ENCODE data around the gene TOPAZ1. TPM values are rescaled to one million over a fixed set of nuclear protein-coding genes. Genes with fewer than 3 reads are reported as not detected.
A peak's percentile ranks its signal among the peaks of the same experiment; 100 is the strongest.
"Not testable (repeated sequence)": the region's sequence is repeated elsewhere in the genome, so short reads cannot be mapped to it uniquely, and the experiment has no call there.

TOPAZ1 gene
- total RNA-seq, 4 donors from 2014 or later: 0.28 TPM; not detected in 3

DNA sequence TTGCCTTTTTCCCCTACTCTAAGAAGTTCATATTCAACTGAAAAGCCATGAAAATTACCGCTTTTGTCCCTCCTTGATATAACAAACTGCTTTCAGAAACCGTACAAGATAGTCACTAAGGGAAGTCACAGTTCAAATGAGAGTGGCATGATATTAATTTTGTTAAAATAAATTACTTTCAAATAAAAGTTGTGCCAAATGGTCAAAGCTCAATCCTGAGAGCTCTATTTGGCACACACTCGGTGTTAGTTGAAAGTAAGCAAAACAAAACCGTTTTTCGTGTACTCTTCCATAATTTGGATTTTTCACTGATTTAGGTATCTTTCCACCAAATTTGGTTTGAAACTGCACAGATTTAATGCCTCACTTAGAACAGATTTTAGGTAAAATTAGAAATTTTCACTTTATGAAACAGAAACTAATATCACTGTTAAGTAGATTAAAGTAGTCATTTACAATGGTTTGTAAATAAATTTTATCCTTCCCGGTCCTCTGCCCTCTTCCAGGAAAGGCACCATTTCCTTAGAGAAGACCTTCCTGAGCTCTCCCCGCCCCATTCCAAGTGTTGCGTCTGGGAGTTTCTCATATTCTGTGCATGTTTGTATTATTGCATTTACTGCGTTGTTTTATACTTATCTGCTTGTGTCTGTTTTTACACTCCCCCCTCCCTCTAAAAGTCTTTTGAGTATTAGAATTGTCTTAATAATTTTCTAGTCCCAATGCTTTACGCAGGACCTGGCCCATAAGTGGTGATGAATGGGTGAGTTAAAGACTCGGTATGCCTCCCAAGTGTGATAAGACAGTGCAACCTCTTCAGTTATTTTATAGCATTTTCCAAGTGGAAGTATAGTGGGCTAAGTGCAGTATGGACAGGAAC lies 97.7 kb downstream of the TOPAZ1 start:
- H3K36me3 ChIP-seq: no peaks in the 10 kb centered on the region
- intact Hi-C loops (cut with DNase I; ENCODE audit: low total_unique reads): no loop called here

GRCh38 chr3:44340058-44340395 lies 98.3 kb downstream of the TOPAZ1 start:
- no peaks in the 10 kb centered on the region for H3K9me3 ChIP-seq
- intact Hi-C loops (cut with DNase I; ENCODE audit: low total_unique reads): no loop called here
- H3K27me3 ChIP-seq: no peaks in the 10 kb centered on the region
- no peak overlapping the region for H3K4me3 ChIP-seq
- DNase-seq: no peak
- H3K4me1 ChIP-seq: peaks cover 0 to 4% of the 10 kb centered on the region in 2 donors
- TF ChIP-seq, protein P1, sequence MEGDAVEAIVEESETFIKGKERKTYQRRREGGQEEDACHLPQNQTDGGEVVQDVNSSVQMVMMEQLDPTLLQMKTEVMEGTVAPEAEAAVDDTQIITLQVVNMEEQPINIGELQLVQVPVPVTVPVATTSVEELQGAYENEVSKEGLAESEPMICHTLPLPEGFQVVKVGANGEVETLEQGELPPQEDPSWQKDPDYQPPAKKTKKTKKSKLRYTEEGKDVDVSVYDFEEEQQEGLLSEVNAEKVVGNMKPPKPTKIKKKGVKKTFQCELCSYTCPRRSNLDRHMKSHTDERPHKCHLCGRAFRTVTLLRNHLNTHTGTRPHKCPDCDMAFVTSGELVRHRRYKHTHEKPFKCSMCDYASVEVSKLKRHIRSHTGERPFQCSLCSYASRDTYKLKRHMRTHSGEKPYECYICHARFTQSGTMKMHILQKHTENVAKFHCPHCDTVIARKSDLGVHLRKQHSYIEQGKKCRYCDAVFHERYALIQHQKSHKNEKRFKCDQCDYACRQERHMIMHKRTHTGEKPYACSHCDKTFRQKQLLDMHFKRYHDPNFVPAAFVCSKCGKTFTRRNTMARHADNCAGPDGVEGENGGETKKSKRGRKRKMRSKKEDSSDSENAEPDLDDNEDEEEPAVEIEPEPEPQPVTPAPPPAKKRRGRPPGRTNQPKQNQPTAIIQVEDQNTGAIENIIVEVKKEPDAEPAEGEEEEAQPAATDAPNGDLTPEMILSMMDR (IDR thresholded peaks at IDR 0.05): no peak
- no peak for TF ChIP-seq POLR2A (IDR thresholded peaks at IDR 0.05)
- peak overlapping the region; percentile 94 to 95 for H3K27ac ChIP-seq
- no peaks in the 10 kb centered on the region for H3K36me3 ChIP-seq

More for the DNA sequence above, 97.7 kb downstream of the TOPAZ1 start:
- Histone ChIP-seq H3K4me1 (peaks cover 0 to 4% of the 10 kb centered on the region in 2 donors), H3K4me3 (peak overlapping the region; percentile 68 to 89), H3K27ac (peak overlapping the region; percentile 94 to 95), H3K27me3 (no peaks in the 10 kb centered on the region), H3K9me3 (no peaks in the 10 kb centered on the region)
- no peak for DNase-seq
- TF ChIP-seq, protein P1 (IDR thresholded peaks at IDR 0.05): no peak
- TF ChIP-seq POLR2A (IDR thresholded peaks at IDR 0.05): no peak

GRCh38 chr3:44342176-44342790 lies 100.6 kb downstream of the TOPAZ1 start:
- Histone ChIP-seq H3K4me3 (no peak overlapping the region), H3K36me3 (no peaks in the 10 kb centered on the region), H3K9me3 (no peaks in the 10 kb centered on the region), H3K4me1 (peaks cover 0 to 4% of the 10 kb centered on the region in 2 donors), H3K27ac (no peak overlapping the region), H3K27me3 (no peaks in the 10 kb centered on the region)
- no peak for TF ChIP-seq POLR2A (IDR thresholded peaks at IDR 0.05)
- TF ChIP-seq, protein P1 (IDR thresholded peaks at IDR 0.05): no peak
- no peak for DNase-seq
- intact Hi-C loops (cut with DNase I; ENCODE audit: low total_unique reads): no loop called here

GRCh38 chr3:44343421-44343820 lies 101.7 kb downstream of the TOPAZ1 start:
- Histone ChIP-seq H3K4me3 (no peak overlapping the region), H3K9me3 (no peaks in the 10 kb centered on the region), H3K27ac (no peak overlapping the region), H3K27me3 (no peaks in the 10 kb centered on the region), H3K36me3 (no peaks in the 10 kb centered on the region), H3K4me1 (peaks cover 0 to 4% of the 10 kb centered on the region in 2 donors)
- intact Hi-C loops (cut with DNase I; ENCODE audit: low total_unique reads): no loop called here
- TF ChIP-seq POLR2A (IDR thresholded peaks at IDR 0.05): no peak
- TF ChIP-seq, protein P1 (IDR thresholded peaks at IDR 0.05): no peak
- no peak for DNase-seq

DNA sequence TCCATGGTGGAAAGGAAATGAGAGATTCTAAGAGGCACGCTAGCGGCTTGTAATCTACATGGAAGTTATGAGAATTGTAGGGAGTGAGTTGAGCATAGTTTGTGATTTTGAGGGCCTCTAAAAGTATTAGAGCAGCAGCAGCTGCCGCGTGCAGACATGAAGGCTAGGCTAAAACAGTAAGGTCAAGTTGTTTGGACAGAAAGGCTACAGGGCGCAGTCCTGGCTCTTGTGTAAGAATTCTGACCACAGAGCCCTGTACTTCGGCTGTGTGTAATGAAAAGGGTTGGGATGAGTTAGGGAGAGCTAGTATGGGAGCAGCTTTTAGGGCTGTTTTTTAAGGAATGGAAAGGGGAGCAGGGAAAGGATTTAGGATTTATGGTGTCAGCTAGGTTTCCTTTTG lies 104.9 kb downstream of the TOPAZ1 start:
- intact Hi-C loops (cut with DNase I; ENCODE audit: low total_unique reads); H3K27ac ChIP-seq: not testable (repeated sequence)

More for the DNA sequence above, 104.9 kb downstream of the TOPAZ1 start:
- H3K4me3 ChIP-seq, DNase-seq, H3K4me1 ChIP-seq, H3K27me3 ChIP-seq, H3K36me3 ChIP-seq, H3K9me3 ChIP-seq: not testable (repeated sequence)
